ENCODE measurements around the gene PTPRN2. TPM values are rescaled to one million over a fixed set of nuclear protein-coding genes. Genes with fewer than 3 reads are reported as not detected.

The PTPRN2 gene
- total and polyA plus RNA-seq, 7 donors, result 3.2 to 7.1 (median 5.5) TPM

GRCh38 chr7:157662981-157663716 lies 924.5 kb downstream of the PTPRN2 start:
- H3K9me3 ChIP-seq, result no peaks in the 10 kb centered on the region
- no peaks in the 10 kb centered on the region for H3K36me3 ChIP-seq
- intact Hi-C loops (cut with DNase I), result no loop called here
- H3K27me3 ChIP-seq, result peaks cover 0 to 20% (median 0%) of the 10 kb centered on the region in 3 donors
- no peak overlapping the region for H3K27ac ChIP-seq
- 74% methylated on average over 34 of the region's 34 CpGs for WGBS, 2 donors
- H3K4me3 ChIP-seq, result no peak overlapping the region
- DNase-seq, result peak; percentile 61
- H3K4me1 ChIP-seq, result peaks cover 0 to 9% (median 3%) of the 10 kb centered on the region in 4 donors
- no peak for TF ChIP-seq POLR2AphosphoS5 (IDR thresholded peaks at IDR 0.05)
- TF ChIP-seq EP300 (IDR thresholded peaks at IDR 0.05), result no peak
- TF ChIP-seq CTCF (IDR thresholded peaks at IDR 0.05), result no peak
- TF ChIP-seq POLR2A (IDR thresholded peaks at IDR 0.05), result no peak

GRCh38 chr7:157662110-157662791 lies 925.4 kb downstream of the PTPRN2 start:
- Histone ChIP-seq H3K4me1 (peaks cover 0 to 9% (median 3%) of the 10 kb centered on the region in 4 donors), H3K27me3 (peaks cover 0 to 22% (median 0%) of the 10 kb centered on the region in 3 donors), H3K9me3 (no peaks in the 10 kb centered on the region), H3K4me3 (no peak overlapping the region), H3K27ac (no peak overlapping the region), H3K36me3 (no peaks in the 10 kb centered on the region)
- whole genome bisulfite sequencing, 2 donors, result 92% methylated on average over 26 of the region's 26 CpGs
- peak; percentile 48 for DNase-seq
- TF ChIP-seq POLR2AphosphoS5 (IDR thresholded peaks at IDR 0.05), result no peak
- no peak for TF ChIP-seq POLR2A (IDR thresholded peaks at IDR 0.05)
- intact Hi-C loops (cut with DNase I), result no loop called here

- TF ChIP-seq CTCF (IDR thresholded peaks at IDR 0.05) (no peak), POLR2A (IDR thresholded peaks at IDR 0.05) (no peak), POLR2AphosphoS5 (IDR thresholded peaks at IDR 0.05) (no peak), EP300 (IDR thresholded peaks at IDR 0.05) (no peak)
- Histone ChIP-seq H3K9me3 (no peaks in the 10 kb centered on the region), H3K36me3 (no peaks in the 10 kb centered on the region), H3K4me3 (no peak overlapping the region), H3K4me1 (peaks cover 0 to 9% (median 3%) of the 10 kb centered on the region in 4 donors), H3K27me3 (peaks cover 0 to 22% (median 0%) of the 10 kb centered on the region in 3 donors), H3K27ac (no peak overlapping the region)
- no peak for DNase-seq
- 84 to 90% methylated on average over 11 of the region's 11 CpGs for WGBS, 2 donors
- intact Hi-C loops (cut with DNase I), result no loop called here
Measured at GRCh38 chr7:157661611-157661975, 926.0 kb downstream of the PTPRN2 start.

- TF ChIP-seq EP300 (IDR thresholded peaks at IDR 0.05) (no peak), CTCF (IDR thresholded peaks at IDR 0.05) (no peak), POLR2AphosphoS5 (IDR thresholded peaks at IDR 0.05) (no peak), POLR2A (IDR thresholded peaks at IDR 0.05) (no peak)
- H3K4me1 ChIP-seq, result peaks cover 0 to 9% (median 3%) of the 10 kb centered on the region in 4 donors
- H3K36me3 ChIP-seq, result no peaks in the 10 kb centered on the region
- WGBS, 2 donors, result 80 to 86% methylated on average over 43 of the region's 43 CpGs
- DNase-seq, result peak; percentile 52
- no peak overlapping the region for H3K4me3 ChIP-seq
- intact Hi-C loops (cut with DNase I), result no loop called here
- no peak overlapping the region for H3K27ac ChIP-seq
- peaks cover 0 to 22% (median 0%) of the 10 kb centered on the region in 3 donors for H3K27me3 ChIP-seq
- H3K9me3 ChIP-seq, result no peaks in the 10 kb centered on the region
Measured at GRCh38 chr7:157660971-157661610, 926.5 kb downstream of the PTPRN2 start.

Data from sigmoid colon (tissue), 7 donors.